Measurements from ENCODE around the gene SERPINE3. TPM values are rescaled to one million over a fixed set of nuclear protein-coding genes. Genes with fewer than 3 reads are reported as not detected.

The SERPINE3 gene
- total RNA-seq, 2 experiments from 2014 or later = not detected

DNA sequence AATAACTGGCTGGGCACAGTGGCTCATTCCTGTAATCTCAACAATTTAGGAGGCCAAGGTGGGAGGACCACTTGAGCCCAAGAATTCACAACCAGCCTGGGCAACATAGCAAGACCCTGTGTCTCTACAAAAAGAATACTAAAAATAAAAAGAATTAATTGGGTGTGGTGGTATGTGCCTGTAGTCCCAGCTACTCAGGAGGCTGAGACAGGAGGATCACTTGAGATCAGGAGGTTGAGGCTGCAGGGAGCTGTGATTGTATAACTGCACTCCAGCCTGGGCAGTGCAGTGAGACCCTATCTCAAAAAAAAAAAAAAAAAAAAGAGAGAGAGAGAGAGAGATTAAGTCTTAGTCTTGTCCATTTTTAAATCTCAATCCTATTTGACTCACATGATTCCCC is 35.6 kb upstream of the SERPINE3 start:
- no TSS peak for BruUV-seq (replicated peaks)
- Histone ChIP-seq H3K4me1 (ENCODE audit: insufficient read depth, low read length, poor library complexity, severe bottlenecking) (no peaks in the 10 kb centered on the region), H3K27ac (ENCODE audit: low read depth, low read length, poor library complexity, severe bottlenecking) (no peak overlapping the region), H3K79me2 (ENCODE audit: insufficient read depth, low read depth, low read length) (no peaks in the 10 kb centered on the region), H3K9me2 (ENCODE audit: insufficient read depth, low read length) (no peaks in the 10 kb centered on the region), H3K4me2 (ENCODE audit: low read length) (no peak overlapping the region), H3K36me3 (ENCODE audit: insufficient read depth, low read length) (no peaks in the 10 kb centered on the region), H2AFZ (ENCODE audit: low read length) (no peak overlapping the region), H3K9me3 (ENCODE audit: low read length) (no peaks in the 10 kb centered on the region), H3K4me3 (ENCODE audit: low read depth, low read length, poor library complexity, severe bottlenecking) (no peak overlapping the region), H4K20me1 (ENCODE audit: insufficient read depth, low read length) (no peaks in the 10 kb centered on the region)
- intact Hi-C loops (cut with micrococcal nuclease; ENCODE audit: unreplicated experiment) = no loop called here
- no peak for DNase-seq (ENCODE audit: low spot score)
- ChIA-PET POLR2A (interaction anchor here (0.7 to 0.9 kb wide), 2 partner anchors 214 to 885 kb away, joined by 4 to 5 read pairs; no protein-coding TSS in a partner anchor), CTCF (ENCODE audit: unreplicated experiment) (no interaction called here)
- TF ChIP-seq CTCF (conservative IDR thresholded peaks at IDR 0.05; ENCODE audit: low read length) (no peak), EZH2phosphoT487 (IDR thresholded peaks at IDR 0.05; ENCODE audit: borderline replicate concordance, low read depth, low read length) (no peak)

DNA sequence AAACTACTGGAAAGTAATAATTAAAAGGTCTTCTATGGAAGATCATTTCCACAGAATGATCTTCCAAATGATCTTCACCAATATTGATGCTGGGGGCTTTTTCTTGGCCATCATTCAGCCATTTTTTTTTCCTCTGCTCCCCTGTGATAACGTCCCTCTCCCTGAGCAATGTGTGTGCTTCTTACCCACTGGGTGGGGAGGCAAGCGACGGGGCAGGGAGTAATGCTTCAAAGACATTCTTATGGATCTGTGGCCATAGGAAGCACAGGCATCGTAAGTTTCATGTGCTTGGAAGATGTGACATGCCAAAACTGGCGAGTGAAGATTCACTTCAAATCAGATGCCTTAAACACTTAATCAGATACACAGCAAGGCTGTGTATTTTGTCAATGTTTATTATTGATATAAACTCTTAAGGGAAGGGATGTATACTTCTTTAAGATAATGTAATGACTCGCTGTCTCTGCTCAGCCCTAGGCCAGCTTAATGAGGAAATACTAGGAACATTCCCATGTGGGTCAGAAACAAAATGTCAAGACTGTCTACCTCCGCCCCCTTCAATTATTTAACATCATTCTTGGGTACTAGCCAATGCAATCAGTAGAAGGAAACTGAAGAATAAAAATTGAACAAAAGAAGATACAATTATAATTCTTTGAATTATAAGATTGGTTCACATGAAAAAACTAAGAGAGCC is 34.1 kb upstream of the SERPINE3 start:
- ChIA-PET CTCF (ENCODE audit: unreplicated experiment) (no interaction called here), POLR2A (no interaction called here)
- Histone ChIP-seq H3K27ac (ENCODE audit: low read depth, low read length, poor library complexity, severe bottlenecking) (no peak overlapping the region), H3K4me3 (ENCODE audit: low read depth, low read length, poor library complexity, severe bottlenecking) (no peak overlapping the region), H3K79me2 (ENCODE audit: insufficient read depth, low read depth, low read length) (no peaks in the 10 kb centered on the region), H4K20me1 (ENCODE audit: insufficient read depth, low read length) (no peaks in the 10 kb centered on the region), H3K36me3 (ENCODE audit: insufficient read depth, low read length) (no peaks in the 10 kb centered on the region), H3K9me2 (ENCODE audit: insufficient read depth, low read length) (no peaks in the 10 kb centered on the region), H3K9me3 (ENCODE audit: low read length) (no peaks in the 10 kb centered on the region), H2AFZ (ENCODE audit: low read length) (no peak overlapping the region), H3K4me1 (ENCODE audit: insufficient read depth, low read length, poor library complexity, severe bottlenecking) (no peaks in the 10 kb centered on the region), H3K4me2 (ENCODE audit: low read length) (no peak overlapping the region)
- intact Hi-C loops (cut with micrococcal nuclease; ENCODE audit: unreplicated experiment) = no loop called here
- no TSS peak for BruUV-seq (replicated peaks)
- DNase-seq (ENCODE audit: low spot score) = no peak
- TF ChIP-seq EZH2phosphoT487 (IDR thresholded peaks at IDR 0.05; ENCODE audit: borderline replicate concordance, low read depth, low read length) = no peak
- TF ChIP-seq CTCF (conservative IDR thresholded peaks at IDR 0.05; ENCODE audit: low read length) = no peak

DNA sequence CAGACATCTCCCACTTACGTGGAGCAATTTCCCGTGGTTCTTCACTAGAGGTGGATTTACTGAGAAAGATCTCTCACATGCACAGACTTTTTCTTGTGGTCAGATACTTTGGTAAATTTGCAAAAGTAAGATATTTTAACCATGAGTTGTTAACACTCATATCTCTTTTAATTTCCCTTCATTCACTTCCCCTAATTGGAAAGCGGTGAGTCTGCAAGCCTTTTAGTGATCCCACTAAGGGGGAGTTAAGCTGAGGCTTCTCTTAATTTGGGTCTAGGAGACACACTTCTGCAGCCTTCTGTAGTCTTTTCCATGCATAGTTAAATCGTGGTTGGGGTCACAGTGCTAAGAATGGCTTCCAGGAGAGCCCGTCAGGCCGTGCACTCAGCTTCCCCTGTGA is 30.7 kb upstream of the SERPINE3 start:
- no peak for DNase-seq (ENCODE audit: low spot score)
- ChIA-PET POLR2A (interaction anchor here (0.5 to 2.0 kb wide), 3 partner anchors 21 to 891 kb away, joined by 3 to 11 read pairs (median 3); no protein-coding TSS in a partner anchor), CTCF (ENCODE audit: unreplicated experiment) (no interaction called here)
- Histone ChIP-seq H2AFZ (ENCODE audit: low read length) (no peak overlapping the region), H3K36me3 (ENCODE audit: insufficient read depth, low read length) (no peaks in the 10 kb centered on the region), H3K27ac (ENCODE audit: low read depth, low read length, poor library complexity, severe bottlenecking) (no peak overlapping the region), H3K4me3 (ENCODE audit: low read depth, low read length, poor library complexity, severe bottlenecking) (no peak overlapping the region), H3K9me2 (ENCODE audit: insufficient read depth, low read length) (no peaks in the 10 kb centered on the region), H3K4me1 (ENCODE audit: insufficient read depth, low read length, poor library complexity, severe bottlenecking) (no peaks in the 10 kb centered on the region), H4K20me1 (ENCODE audit: insufficient read depth, low read length) (no peaks in the 10 kb centered on the region), H3K9me3 (ENCODE audit: low read length) (no peaks in the 10 kb centered on the region), H3K79me2 (ENCODE audit: insufficient read depth, low read depth, low read length) (no peaks in the 10 kb centered on the region), H3K4me2 (ENCODE audit: low read length) (no peak overlapping the region)
- BruUV-seq (replicated peaks) = no TSS peak
- intact Hi-C loops (cut with micrococcal nuclease; ENCODE audit: unreplicated experiment) = no loop called here
- TF ChIP-seq EZH2phosphoT487 (IDR thresholded peaks at IDR 0.05; ENCODE audit: borderline replicate concordance, low read depth, low read length) (no peak), CTCF (conservative IDR thresholded peaks at IDR 0.05; ENCODE audit: low read length) (no peak)
